Lung (tissue), 12 donors: Measurements from ENCODE around the gene IL9. TPM values are rescaled to one million over a fixed set of nuclear protein-coding genes. Genes with fewer than 3 reads are reported as not detected.

Source experiments
- ATAC-seq: fragments of 200-7000 bp; cut with Tn5 transposase; one replicate; pipeline ENCODE4 v1.9.1; 2020; ENCODE audit warnings: moderate number of reproducible peaks; ENCODE audit not compliant: insufficient read depth, low FRiP score
- DNase-seq, 3 donors: peaks; one replicate each; pipeline ENCODE4 v3.0.0-alpha.2; 2013 to 2017
- H3K27ac ChIP-seq, 2 donors: one replicate each; pipeline ENCODE4 v1.5.1; 2013; ENCODE audit warnings: mild to moderate bottlenecking in 2 of 2, moderate library complexity in 2 of 2, control low read depth in 1 of 2, inconsistent platforms in 1 of 2, low read depth in 1 of 2, low read length in 1 of 2
- H3K27me3 ChIP-seq, 3 donors: one replicate each; pipeline ENCODE4 v1.5.1; 2013; ENCODE audit warnings: low read length in 2 of 3; ENCODE audit not compliant: control insufficient read depth in 3 of 3, insufficient read depth in 3 of 3
- H3K36me3 ChIP-seq, 4 donors: one replicate each; pipeline ENCODE4 v1.5.1; 2013; ENCODE audit warnings: low read length in 4 of 4, mild to moderate bottlenecking in 1 of 4, moderate library complexity in 1 of 4; ENCODE audit not compliant: control insufficient read depth in 4 of 4, insufficient read depth in 4 of 4
- H3K4me1 ChIP-seq, 5 donors: one replicate each; pipeline ENCODE4 v1.5.1; 2013; ENCODE audit warnings: low read length in 5 of 5, mild to moderate bottlenecking in 2 of 5, moderate library complexity in 1 of 5; ENCODE audit not compliant: control insufficient read depth in 5 of 5, insufficient read depth in 5 of 5
- H3K4me3 ChIP-seq: one replicate; pipeline ENCODE4 v1.5.1; 2013; ENCODE audit warnings: mild to moderate bottlenecking, control low read depth, moderate library complexity
- H3K9ac ChIP-seq, 2 donors: one replicate each; pipeline ENCODE4 v1.5.1; 2013; ENCODE audit warnings: low read length in 2 of 2, control low read depth in 1 of 2; ENCODE audit not compliant: insufficient read depth in 1 of 2
- H3K9me3 ChIP-seq, 4 donors: one replicate each; pipeline ENCODE4 v1.5.1; 2013; ENCODE audit warnings: low read length in 3 of 4, mild to moderate bottlenecking in 1 of 4, moderate library complexity in 1 of 4; ENCODE audit not compliant: control insufficient read depth in 4 of 4, insufficient read depth in 3 of 4
- CTCF ChIP-seq: IDR thresholded peaks from 2 replicates; pipeline ENCODE4 v1.5.1; 2012; ENCODE audit warnings: mild to moderate bottlenecking; ENCODE audit errors: control extremely low read depth, extremely low read depth
- WGBS, 2 donors: extraction: QIAGEN DNeasy Blood & Tissue Kit; methylation state at CpG; one replicate each; pipeline ENCODE4 v1.1.7; 2013; 5-methylcytosine and 5-hydroxymethylcytosine counted together
- polyA plus RNA-seq, 2 donors: library from polyadenylated mRNA; stranded (reverse); fragments of 200-250 nt; gene quantifications; one replicate each; pipeline ENCODE4 v1.2.1, GENCODE V29; 2013
- total RNA-seq, 2 donors: library from RNA; depleted of rRNA in 1 of 2; stranded (reverse); fragments of >200 nt in 1 of 2; gene quantifications; one replicate each; pipeline ENCODE4 v1.2.1, GENCODE V29; 2014 to 2021
- donor health status: control.
- donor health status: control.
- donor health status: Bipolar disorder and iron deficiency.
- donor health status: healthy.
- donor health status: DM: yes; HTN: yes; CAD: no.

Gene IL9
- total and polyA plus RNA-seq, 4 donors: not detected

GRCh38 chr5:135875567-135875966, 20.1 kb downstream of the IL9 start:
- no peak overlapping the region for H3K27ac ChIP-seq

DNA sequence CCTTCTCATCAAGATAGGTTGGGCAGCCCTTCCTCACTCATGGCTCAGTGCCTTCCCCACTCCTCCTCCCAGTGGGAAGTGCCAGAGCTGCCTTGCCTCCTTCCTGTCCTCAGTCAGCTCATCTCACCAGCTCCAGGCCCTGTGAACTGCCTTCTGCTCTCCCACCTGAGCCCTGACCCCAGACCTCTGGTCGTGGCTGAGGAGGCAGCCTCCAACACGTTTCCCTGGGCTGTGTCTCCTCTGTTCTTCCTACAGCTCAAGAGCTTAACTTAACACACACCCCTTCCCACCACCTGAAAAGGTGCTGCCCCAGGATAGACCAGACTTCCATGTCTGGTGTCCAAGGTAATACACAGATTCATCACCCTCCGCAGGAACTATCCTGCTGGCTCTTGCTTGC, 21.2 kb downstream of the IL9 start:
- Histone ChIP-seq H3K36me3 (no peaks in the 10 kb centered on the region), H3K9ac (no peak overlapping the region), H3K4me3 (no peak overlapping the region), H3K9me3 (no peaks in the 10 kb centered on the region), H3K27me3 (peaks cover 0 to 3% (median 0%) of the 10 kb centered on the region in 3 donors), H3K4me1 (peaks cover 0 to 5% (median 0%) of the 10 kb centered on the region in 5 donors), H3K27ac (no peak overlapping the region)
- no peak for TF ChIP-seq CTCF
- ATAC-seq (no peak), DNase-seq (no peak)
- WGBS, 2 donors: 70 to 76% methylated on average over 3 of the region's 3 CpGs

More at GRCh38 chr5:135875567-135875966, 20.1 kb downstream of the IL9 start:
- peaks cover 0 to 3% (median 0%) of the 10 kb centered on the region in 3 donors for H3K27me3 ChIP-seq
- DNase-seq: no peak
- 92 to 96% methylated on average over 3 of the region's 3 CpGs for WGBS, 2 donors
- no peaks in the 10 kb centered on the region for H3K36me3 ChIP-seq
- no peak for ATAC-seq
- H3K4me1 ChIP-seq: peaks cover 0 to 5% (median 0%) of the 10 kb centered on the region in 5 donors
- no peak overlapping the region for H3K9ac ChIP-seq
- H3K9me3 ChIP-seq: no peaks in the 10 kb centered on the region
- no peak for TF ChIP-seq CTCF
- H3K4me3 ChIP-seq: no peak overlapping the region

DNA sequence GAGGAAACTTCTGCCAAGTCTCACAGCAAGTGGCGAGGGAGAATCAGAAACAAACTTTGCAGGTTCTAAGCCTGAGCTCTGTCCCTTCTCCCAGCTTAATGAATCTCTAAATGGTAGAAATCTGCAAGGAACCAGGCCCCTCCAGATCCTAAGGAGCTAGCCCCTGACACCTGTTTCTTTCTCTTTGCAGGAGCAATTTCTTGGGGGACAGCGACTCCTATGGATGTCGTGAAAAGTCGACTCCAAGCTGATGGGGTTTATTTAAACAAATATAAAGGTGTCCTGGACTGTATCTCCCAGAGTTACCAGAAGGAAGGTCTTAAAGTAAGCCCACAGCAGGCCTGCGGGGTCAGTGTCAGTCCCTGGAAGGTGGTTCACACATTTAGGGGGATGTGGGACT, 21.8 kb downstream of the IL9 start:
- peaks cover 0 to 5% (median 0%) of the 10 kb centered on the region in 5 donors for H3K4me1 ChIP-seq
- TF ChIP-seq CTCF: no peak
- no peak for ATAC-seq
- no peak overlapping the region for H3K27ac ChIP-seq
- 79 to 82% methylated on average over 5 of the region's 5 CpGs for WGBS, 2 donors
- H3K36me3 ChIP-seq: no peaks in the 10 kb centered on the region
- DNase-seq: no peak
- no peak overlapping the region for H3K4me3 ChIP-seq
- no peak overlapping the region for H3K9ac ChIP-seq
- no peaks in the 10 kb centered on the region for H3K9me3 ChIP-seq
- H3K27me3 ChIP-seq: peaks cover 0 to 3% (median 0%) of the 10 kb centered on the region in 3 donors
